Skin of body (tissue), 2 donors: Measurements from ENCODE around the gene CDCP1. TPM values are rescaled to one million over a fixed set of nuclear protein-coding genes. Genes with fewer than 3 reads are reported as not detected.
"Not testable (repeated sequence)": the region's sequence is repeated elsewhere in the genome, so short reads cannot be mapped to it uniquely, and the experiment has no call there.

Experiments
- DNase-seq: peaks from one replicate; lab custom pipeline; 2025; lab: John Stamatoyannopoulos, UW
- total RNA-seq: library from RNA; depleted of rRNA; stranded (reverse); fragments of >200 nt; gene quantifications from one replicate; pipeline ENCODE4 v1.2.3, GENCODE V29; 2014

The CDCP1 gene
- total RNA-seq, 1 donor from 2014 or later, result 8.5 TPM

GRCh38 chr3:45173776-45174175, 27.6 kb upstream of the CDCP1 start:
- DNase-seq, result no peak

- DNase-seq, result no peak
Measured at GRCh38 chr3:45171283-45171682, 25.1 kb upstream of the CDCP1 start.

- DNase-seq, result no peak
Measured at GRCh38 chr3:45170096-45170495, 23.9 kb upstream of the CDCP1 start.

GRCh38 chr3:45169125-45169904, 23.1 kb upstream of the CDCP1 start:
- DNase-seq, result no peak

GRCh38 chr3:45168451-45168850, 22.3 kb upstream of the CDCP1 start:
- DNase-seq, result no peak

- peak; percentile 61 for DNase-seq
Measured at GRCh38 chr3:45167011-45167911, 21.1 kb upstream of the CDCP1 start.

GRCh38 chr3:45166321-45166879, 20.2 kb upstream of the CDCP1 start:
- DNase-seq, result no peak

- no peak for DNase-seq
Measured at GRCh38 chr3:45165497-45166283, 19.5 kb upstream of the CDCP1 start.

- no peak for DNase-seq
Measured at GRCh38 chr3:45164056-45164455, 17.9 kb upstream of the CDCP1 start.

- no peak for DNase-seq
Measured at GRCh38 chr3:45163481-45163880, 17.3 kb upstream of the CDCP1 start.

- DNase-seq, result no peak
Measured at GRCh38 chr3:45154641-45155147, 8.5 kb upstream of the CDCP1 start.

- DNase-seq, result no peak
Measured at GRCh38 chr3:45153658-45154437, 7.7 kb upstream of the CDCP1 start.

- DNase-seq, result no peak
Measured at GRCh38 chr3:45152307-45152706, 6.1 kb upstream of the CDCP1 start.

- no peak for DNase-seq
Measured at GRCh38 chr3:45151100-45151499, 4.9 kb upstream of the CDCP1 start.

- no peak for DNase-seq
Measured at GRCh38 chr3:45148921-45149320, 2.7 kb upstream of the CDCP1 start.

- DNase-seq, result no peak
Measured at GRCh38 chr3:45145223-45145622, 955 bp downstream of the CDCP1 start.

GRCh38 chr3:45143673-45144671, 2.2 kb downstream of the CDCP1 start:
- DNase-seq, result no peak

GRCh38 chr3:45140770-45141155, 5.4 kb downstream of the CDCP1 start:
- DNase-seq, result not testable (repeated sequence)

- no peak for DNase-seq
Measured at GRCh38 chr3:45140141-45140769, 5.9 kb downstream of the CDCP1 start.
